GM06990 (cell line): ENCODE results near the gene GRM4.

Experiments used
- DNase-seq: peaks from one replicate; pipeline ENCODE4 v3.0.0-alpha.2; 2011; ENCODE audit not compliant: insufficient read length; ENCODE audit errors: extremely low read depth
- H3K27me3 ChIP-seq: replicated peaks from 2 replicates; pipeline ENCODE4 v1.6.0; 2011; ENCODE audit warnings: low read length; ENCODE audit not compliant: control insufficient read depth, insufficient read depth
- H3K36me3 ChIP-seq: 2 replicates; pipeline ENCODE4 v1.5.1; 2011; ENCODE audit warnings: low read length; ENCODE audit not compliant: control insufficient read depth, insufficient read depth
- H3K4me3 ChIP-seq: replicated peaks from 2 replicates; pipeline ENCODE4 v1.5.1; 2011; ENCODE audit warnings: low read depth, mild to moderate bottlenecking, control low read depth, low read length
- TF ChIP-seq, protein P1 (sequence below): IDR thresholded peaks from 2 replicates; pipeline ENCODE4 v1.5.1; 2011; ENCODE audit warnings: low read length, control low read depth, mild to moderate bottlenecking, inconsistent platforms; ENCODE audit not compliant: insufficient read depth, poor library complexity, severe bottlenecking

GRM4 gene

DNA sequence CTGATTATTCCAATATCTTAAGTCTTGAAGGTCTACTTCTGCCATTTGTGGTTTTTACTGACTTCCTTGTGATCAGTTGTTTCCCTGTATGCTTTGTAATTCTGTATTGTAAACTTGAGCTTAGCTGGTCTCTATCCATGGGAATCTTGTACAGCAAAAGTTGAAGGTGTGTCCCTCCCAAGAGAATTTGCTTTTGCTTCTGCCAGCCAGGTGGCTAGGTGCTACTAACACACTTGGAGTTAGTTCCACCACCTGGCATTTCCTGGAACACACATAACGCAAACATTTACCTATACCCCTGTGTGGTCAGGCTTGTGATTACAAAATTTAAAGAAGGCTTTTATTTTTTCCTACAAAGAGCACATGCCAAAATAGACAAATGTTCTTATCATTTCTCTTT is 141.2 kb downstream of the GRM4 start:
- Histone ChIP-seq H3K4me3 (no peak overlapping the region), H3K36me3 (no peaks in the 10 kb centered on the region), H3K27me3 (no peaks in the 10 kb centered on the region; the same call in none of the 2 replicates)
- no peak for DNase-seq
- TF ChIP-seq, protein P1, sequence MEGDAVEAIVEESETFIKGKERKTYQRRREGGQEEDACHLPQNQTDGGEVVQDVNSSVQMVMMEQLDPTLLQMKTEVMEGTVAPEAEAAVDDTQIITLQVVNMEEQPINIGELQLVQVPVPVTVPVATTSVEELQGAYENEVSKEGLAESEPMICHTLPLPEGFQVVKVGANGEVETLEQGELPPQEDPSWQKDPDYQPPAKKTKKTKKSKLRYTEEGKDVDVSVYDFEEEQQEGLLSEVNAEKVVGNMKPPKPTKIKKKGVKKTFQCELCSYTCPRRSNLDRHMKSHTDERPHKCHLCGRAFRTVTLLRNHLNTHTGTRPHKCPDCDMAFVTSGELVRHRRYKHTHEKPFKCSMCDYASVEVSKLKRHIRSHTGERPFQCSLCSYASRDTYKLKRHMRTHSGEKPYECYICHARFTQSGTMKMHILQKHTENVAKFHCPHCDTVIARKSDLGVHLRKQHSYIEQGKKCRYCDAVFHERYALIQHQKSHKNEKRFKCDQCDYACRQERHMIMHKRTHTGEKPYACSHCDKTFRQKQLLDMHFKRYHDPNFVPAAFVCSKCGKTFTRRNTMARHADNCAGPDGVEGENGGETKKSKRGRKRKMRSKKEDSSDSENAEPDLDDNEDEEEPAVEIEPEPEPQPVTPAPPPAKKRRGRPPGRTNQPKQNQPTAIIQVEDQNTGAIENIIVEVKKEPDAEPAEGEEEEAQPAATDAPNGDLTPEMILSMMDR, result no peak

DNA sequence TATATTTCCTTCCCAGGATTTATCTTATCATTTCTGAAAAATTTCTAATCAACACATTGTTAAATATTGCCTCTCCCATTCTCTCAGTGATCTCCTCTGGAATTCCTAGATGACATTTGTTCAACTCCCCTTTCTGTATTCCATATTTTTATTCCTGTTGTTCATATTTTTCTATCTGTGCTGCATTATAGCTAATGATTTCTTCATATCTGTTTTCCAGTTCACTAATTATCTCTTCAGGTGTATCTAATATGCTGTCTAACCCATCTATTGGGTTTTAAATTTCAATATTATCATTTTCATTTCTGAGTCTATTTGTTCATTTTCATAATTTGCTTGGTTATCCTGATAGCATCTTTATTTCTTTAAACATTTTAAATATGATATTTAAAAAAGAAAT is 141.9 kb downstream of the GRM4 start:
- TF ChIP-seq, protein P1, result no peak
- Histone ChIP-seq H3K27me3 (no peaks in the 10 kb centered on the region; the same call in 1 of the 2 replicates), H3K4me3 (no peak overlapping the region), H3K36me3 (no peaks in the 10 kb centered on the region)
- DNase-seq, result no peak

DNA sequence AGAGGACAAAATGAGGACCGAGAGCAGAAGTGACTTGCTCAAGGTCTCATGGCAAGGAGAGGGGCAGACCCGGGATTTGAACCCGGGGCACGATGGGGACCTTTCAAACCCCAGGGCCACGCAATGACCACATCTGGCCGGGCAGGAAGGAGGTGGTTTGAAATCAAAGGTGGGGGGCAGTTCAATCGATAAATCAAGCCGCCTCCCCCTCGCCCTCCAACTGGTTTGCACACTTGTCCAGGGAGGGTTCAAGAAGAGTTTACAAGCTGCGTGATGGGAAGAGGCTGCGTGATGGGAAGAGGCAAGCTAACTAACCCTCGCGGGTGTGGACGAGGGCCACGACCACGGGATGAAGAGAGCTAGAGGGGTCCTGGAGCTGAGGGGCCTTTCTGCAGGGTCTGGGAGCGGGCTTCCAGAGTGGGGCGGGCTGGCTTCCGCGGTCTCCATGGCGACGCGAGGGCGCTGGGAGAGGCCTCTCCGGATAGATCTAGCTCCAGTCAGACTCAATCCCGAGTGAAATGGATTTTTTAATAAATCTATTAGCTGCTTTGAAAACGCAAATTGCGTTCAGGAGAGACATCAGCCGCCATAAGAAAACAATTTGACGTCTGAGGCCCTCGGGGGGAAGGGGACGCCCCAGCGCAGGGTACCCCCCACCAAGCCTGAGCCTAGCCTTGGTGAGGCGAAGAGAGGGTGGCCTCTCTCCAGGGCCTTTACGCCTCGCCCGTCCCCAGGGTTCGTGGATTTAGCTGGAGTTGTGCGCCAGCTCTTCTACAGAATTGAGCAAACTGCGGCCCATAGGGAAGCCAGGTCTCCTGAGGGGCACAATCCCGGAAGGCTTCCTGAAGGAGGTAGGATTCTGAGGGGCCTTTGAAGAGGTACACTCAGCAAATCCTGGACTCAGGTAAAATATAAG is 143.9 kb downstream of the GRM4 start:
- TF ChIP-seq, protein P1, result no peak
- Histone ChIP-seq H3K4me3 (no peak overlapping the region), H3K27me3 (no peaks in the 10 kb centered on the region; the same call in 1 of the 2 replicates), H3K36me3 (no peaks in the 10 kb centered on the region)
- no peak for DNase-seq

DNA sequence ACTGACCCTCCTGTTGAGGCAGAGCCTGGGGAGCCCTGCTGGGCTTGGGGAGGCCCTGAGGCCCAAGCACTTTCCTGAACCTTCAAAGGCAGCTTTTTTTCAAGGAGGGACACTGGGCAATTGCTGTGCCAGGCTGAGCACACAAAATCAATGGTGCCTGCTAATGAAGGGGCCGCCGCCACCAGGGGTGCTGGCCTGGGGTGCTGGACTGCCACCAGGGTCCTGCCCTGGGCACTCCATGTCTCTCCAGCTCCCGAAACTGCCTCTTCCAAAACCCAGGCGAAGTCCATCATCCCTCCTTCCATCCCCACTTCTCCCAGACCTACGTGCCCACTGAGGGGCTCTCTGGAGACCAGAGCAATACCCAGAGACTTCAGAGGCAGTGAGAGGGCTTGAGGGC is 145.6 kb downstream of the GRM4 start:
- TF ChIP-seq, protein P1, result no peak
- DNase-seq, result no peak
- Histone ChIP-seq H3K4me3 (no peak overlapping the region), H3K36me3 (no peaks in the 10 kb centered on the region), H3K27me3 (no peaks in the 10 kb centered on the region; the same call in 1 of the 2 replicates)

DNA sequence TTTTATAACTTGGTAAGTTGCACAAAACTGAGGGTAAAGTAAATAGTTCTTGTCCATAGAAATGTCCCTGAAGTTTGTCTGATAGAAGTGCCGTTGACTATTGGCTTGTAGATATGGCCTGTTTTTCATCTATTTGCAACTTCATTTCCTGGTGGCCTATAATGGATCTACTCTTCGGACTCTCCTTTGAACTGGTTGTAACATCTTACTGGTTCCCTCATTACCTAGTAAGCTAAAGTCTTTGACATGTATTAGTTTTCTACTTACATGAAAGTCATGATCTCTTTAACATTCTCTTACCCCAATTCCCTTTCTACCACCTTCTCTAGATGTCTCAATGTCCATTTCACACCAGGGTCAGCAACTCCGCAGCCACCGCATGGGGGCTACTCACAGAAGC is 146.3 kb downstream of the GRM4 start:
- no peaks in the 10 kb centered on the region; the same call in 1 of the 2 replicates for H3K27me3 ChIP-seq
- H3K36me3 ChIP-seq, result no peaks in the 10 kb centered on the region
- H3K4me3 ChIP-seq, result no peak overlapping the region
- TF ChIP-seq, protein P1, result no peak
- no peak for DNase-seq
